HepG2 (cell line): ENCODE results near the gene STUB1. TPM values are rescaled to one million over a fixed set of nuclear protein-coding genes. Genes with fewer than 3 reads are reported as not detected.
A peak's percentile ranks its signal among the peaks of the same experiment; 100 is the strongest.

Source experiments
- CEBPG ChIP-seq: IDR thresholded peaks from 2 replicates; pipeline ENCODE4 v1.6.1; 2016
- FUBP1 ChIP-seq: sonication (generic); formaldehyde crosslinking; IDR thresholded peaks from 2 replicates; pipeline ENCODE4 v1.5.1; 2020; ENCODE audit warnings: missing genetic modification reagents, mild to moderate bottlenecking, borderline replicate concordance
- HDAC6 ChIP-seq: fragments of 200-600 bp; sonication (generic); IDR thresholded peaks from 2 replicates; pipeline ENCODE4 v1.7.0; 2017; ENCODE audit warnings: mild to moderate bottlenecking, antibody characterized with exemption, low read length, low read depth
- HHEX ChIP-seq: IDR thresholded peaks from 2 replicates; pipeline ENCODE4 v1.6.1; 2016; ENCODE audit warnings: control low read depth
- PHF8 ChIP-seq: sonication (generic); formaldehyde crosslinking; IDR thresholded peaks from 2 replicates; pipeline ENCODE4 v1.5.0; 2020; ENCODE audit warnings: missing genetic modification reagents
- PRMT3 ChIP-seq: sonication (generic); formaldehyde crosslinking; IDR thresholded peaks from 2 replicates; pipeline ENCODE4 v1.8.1; 2022; ENCODE audit warnings: low read depth, mild to moderate bottlenecking, moderate library complexity, missing genetic modification reagents, borderline replicate concordance
- RCOR2 ChIP-seq: IDR thresholded peaks from 2 replicates; pipeline ENCODE4 v1.6.1; 2016; ENCODE audit warnings: missing biosample characterization, missing genetic modification reagents
- RXRB ChIP-seq: IDR thresholded peaks from 2 replicates; pipeline ENCODE4 v1.6.1; 2016; ENCODE audit warnings: borderline replicate concordance, missing genetic modification reagents, missing compliant biosample characterization
- SETDB1 ChIP-seq: sonication (generic); formaldehyde crosslinking; IDR thresholded peaks from 2 replicates; pipeline ENCODE4 v1.5.1; 2020; ENCODE audit warnings: missing genetic modification reagents, mild to moderate bottlenecking, borderline replicate concordance
- SMAD9 ChIP-seq: sonication (generic); formaldehyde crosslinking; IDR thresholded peaks from 2 replicates; pipeline ENCODE4 v1.5.1; 2020; ENCODE audit warnings: mild to moderate bottlenecking, missing genetic modification reagents
- UBTF ChIP-seq: sonication (generic); formaldehyde crosslinking; IDR thresholded peaks from 2 replicates; pipeline ENCODE4 v1.4.0; 2020; ENCODE audit warnings: mild to moderate bottlenecking, missing genetic modification reagents
- ZC3H4 ChIP-seq: sonication (generic); formaldehyde crosslinking; IDR thresholded peaks from 2 replicates; pipeline ENCODE4 v1.4.0; 2020; ENCODE audit warnings: missing genetic modification reagents, borderline replicate concordance
- ZMAT5 ChIP-seq: sonication (generic); formaldehyde crosslinking; IDR thresholded peaks from 2 replicates; pipeline ENCODE4 v1.5.0; 2020; ENCODE audit warnings: mild to moderate bottlenecking, low read depth, missing genetic modification reagents, borderline replicate concordance
- ZNF292 ChIP-seq: sonication (generic); formaldehyde crosslinking; IDR thresholded peaks from 2 replicates; pipeline ENCODE4 v1.8.1; 2022; ENCODE audit warnings: mild to moderate bottlenecking, low read depth, missing genetic modification reagents, borderline replicate concordance
- ZNF414 ChIP-seq: sonication (generic); formaldehyde crosslinking; IDR thresholded peaks from 2 replicates; pipeline ENCODE4 v1.5.0; 2020; ENCODE audit warnings: missing genetic modification reagents
- ZNF550 ChIP-seq: sonication (generic); formaldehyde crosslinking; IDR thresholded peaks from 2 replicates; pipeline ENCODE4 v1.4.0; 2020; ENCODE audit warnings: mild to moderate bottlenecking, missing genetic modification reagents, borderline replicate concordance
- ZNF558 ChIP-seq: sonication (generic); formaldehyde crosslinking; IDR thresholded peaks from 2 replicates; pipeline ENCODE4 v1.9.0; 2022; ENCODE audit warnings: mild to moderate bottlenecking, missing genetic modification reagents, borderline replicate concordance
- ZNF660 ChIP-seq: sonication (generic); formaldehyde crosslinking; IDR thresholded peaks from 2 replicates; pipeline ENCODE4 v1.5.1; 2020; ENCODE audit warnings: mild to moderate bottlenecking, low read depth, missing genetic modification reagents, borderline replicate concordance
- ZNF687 ChIP-seq: sonication (generic); formaldehyde crosslinking; IDR thresholded peaks from 2 replicates; pipeline ENCODE4 v1.5.1; 2020; ENCODE audit warnings: mild to moderate bottlenecking, missing genetic modification reagents, moderate library complexity
- ZNF724P ChIP-seq: sonication (generic); formaldehyde crosslinking; IDR thresholded peaks from 2 replicates; pipeline ENCODE4 v1.8.0; 2022; ENCODE audit warnings: missing genetic modification reagents, borderline replicate concordance
- ZSCAN21 ChIP-seq: sonication (generic); formaldehyde crosslinking; IDR thresholded peaks from 2 replicates; pipeline ENCODE4 v1.8.0; 2022; ENCODE audit warnings: mild to moderate bottlenecking, missing genetic modification reagents, moderate library complexity, borderline replicate concordance
- ZSCAN29 ChIP-seq: sonication (generic); formaldehyde crosslinking; conservative IDR thresholded peaks from 2 replicates; pipeline ENCODE4 v1.4.0; 2020; ENCODE audit warnings: mild to moderate bottlenecking, missing genetic modification reagents
- polyA plus RNA-seq, 8 experiments: library from polyadenylated mRNA; depleted of rRNA in 3 of 8; stranded (reverse) in 7 of 8; unstranded in 1 of 8; fragments of >200 nt; fragmentation: Illumina TruSeq in 4 of 8; extraction: Trizol in 4 of 8; gene quantifications; 2 replicates each; pipeline versions ENCODE4 v1.2.1 to v1.2.3, GENCODE V29; 2011 to 2016; ENCODE audit warnings: low read depth in 4 of 8, missing spikeins in 1 of 8, mixed read lengths in 1 of 8; ENCODE audit not compliant: insufficient read depth in 1 of 8
- total RNA-seq, 5 experiments: library from RNA; depleted of rRNA; stranded (reverse); fragments of >200 nt; fragmentation: Illumina TruSeq; extraction: Trizol; gene quantifications; 2 replicates each; pipeline ENCODE4 v1.2.3, GENCODE V29; 2016; ENCODE audit warnings: low read depth in 1 of 5

The STUB1 gene
- total and polyA plus RNA-seq, 2 of the 13 experiments (the other 11 are each of a cell fraction or from before 2014, with no cell fraction given), result 52.9 to 78.2 TPM

GRCh38 chr16:654034-654433 lies 26.2 kb upstream of the STUB1 start (continued):
- TF ChIP-seq FUBP1 (CRISPR knock-in tag) (no peak), ZNF724P (CRISPR knock-in tag) (no peak), SMAD9 (CRISPR knock-in tag) (no peak), SETDB1 (CRISPR knock-in tag) (no peak), ZNF558 (CRISPR knock-in tag) (no peak), ZMAT5 (CRISPR knock-in tag) (no peak), ZNF550 (no peak), HDAC6 (no peak), ZNF687 (CRISPR knock-in tag) (peak; percentile 63), ZSCAN21 (no peak), PHF8 (CRISPR knock-in tag) (no peak), HHEX (no peak), ZNF292 (CRISPR knock-in tag) (no peak), UBTF (no peak), ZSCAN29 (no peak), RXRB (CRISPR knock-in tag) (0 out of 2 replicates have a peak, but pooled peaks have one; percentile 48), ZNF660 (no peak), RCOR2 (CRISPR knock-in tag) (no peak), CEBPG (CRISPR knock-in tag) (peak; percentile 78), PRMT3 (CRISPR knock-in tag) (no peak), ZNF414 (CRISPR knock-in tag) (no peak), ZC3H4 (CRISPR knock-in tag) (no peak)
